Fibroblast of lung (primary cell): ENCODE results near the gene PCLAF. TPM values are rescaled to one million over a fixed set of nuclear protein-coding genes. Genes with fewer than 3 reads are reported as not detected.
"Not testable (repeated sequence)": the region's sequence is repeated elsewhere in the genome, so short reads cannot be mapped to it uniquely, and the experiment has no call there.

Source experiments
- DNase-seq, 2 donors: peaks; one replicate each; pipeline versions ENCODE4 v3.0.0 to v3.0.0-alpha.2; 2010; ENCODE audit warnings: low read depth in 2 of 2
- H2AFZ ChIP-seq: 2 replicates; pipeline ENCODE4 v1.5.1; 2012; ENCODE audit warnings: low read length, control low read depth, inconsistent platforms
- H3K27ac ChIP-seq: 2 replicates; pipeline ENCODE4 v1.5.1; 2011; ENCODE audit warnings: low read length, control low read depth; ENCODE audit not compliant: insufficient read depth
- H3K27me3 ChIP-seq: 2 replicates; pipeline ENCODE4 v1.5.1; 2011; ENCODE audit warnings: mild to moderate bottlenecking, low read length; ENCODE audit not compliant: control insufficient read depth, insufficient read depth
- H3K36me3 ChIP-seq: 2 replicates; pipeline ENCODE4 v1.5.1; 2011; ENCODE audit warnings: low read length; ENCODE audit not compliant: control insufficient read depth, insufficient read depth
- H3K4me1 ChIP-seq: 2 replicates; pipeline ENCODE4 v1.5.1; 2011; ENCODE audit warnings: low read length; ENCODE audit not compliant: control insufficient read depth, insufficient read depth; ENCODE audit errors: extremely low read depth
- H3K4me2 ChIP-seq: 2 replicates; pipeline ENCODE4 v1.5.1; 2011; ENCODE audit warnings: low read length, control low read depth; ENCODE audit not compliant: insufficient read depth; ENCODE audit errors: extremely low read depth
- H3K4me3 ChIP-seq, 4 experiments: fragments of 200-600 bp in 1 of 4; sonication (generic) in 1 of 4; replicated peaks in 1 of 4; 2 replicates each; pipeline ENCODE4 v1.5.1; 2011 to 2016; ENCODE audit warnings: low read length in 4 of 4, low read depth in 3 of 4, mild to moderate bottlenecking in 3 of 4, control low read depth in 2 of 4, inconsistent platforms in 1 of 4, mixed read lengths in 1 of 4; ENCODE audit not compliant: insufficient read depth in 1 of 4; ENCODE audit errors: control extremely low read depth in 1 of 4
- H3K79me2 ChIP-seq: 2 replicates; pipeline ENCODE4 v1.5.1; 2012; ENCODE audit warnings: mild to moderate bottlenecking, low read length, inconsistent platforms; ENCODE audit not compliant: control insufficient read depth, insufficient read depth
- H3K9ac ChIP-seq: 2 replicates; pipeline ENCODE4 v1.5.1; 2011; ENCODE audit warnings: mild to moderate bottlenecking, low read length, control low read depth; ENCODE audit not compliant: insufficient read depth
- H3K9me3 ChIP-seq: 2 replicates; pipeline ENCODE4 v1.5.1; 2012; ENCODE audit warnings: low read depth, low read length; ENCODE audit not compliant: control insufficient read depth, insufficient read depth
- H4K20me1 ChIP-seq: 2 replicates; pipeline ENCODE4 v1.5.1; 2011; ENCODE audit warnings: low read length; ENCODE audit not compliant: control insufficient read depth, insufficient read depth; ENCODE audit errors: extremely low read depth
- EZH2 ChIP-seq: IDR thresholded peaks from 2 replicates; pipeline ENCODE4 v1.5.1; 2012; ENCODE audit warnings: low read length, control low read depth, mild to moderate bottlenecking; ENCODE audit errors: missing control alignments
- polyA plus RNA-seq, 2 donors: library from polyadenylated mRNA; depleted of rRNA in 1 of 2; stranded (reverse) in 1 of 2; unstranded in 1 of 2; fragments of >200 nt; gene quantifications; 2 replicates each; pipeline ENCODE4 v1.2.1, GENCODE V29; 2011 to 2012; ENCODE audit warnings: missing spikeins in 1 of 2
- total RNA-seq: library from RNA; depleted of rRNA; stranded (reverse); fragments of >200 nt; gene quantifications from 2 replicates; pipeline ENCODE4 v1.2.1, GENCODE V29; 2014
- TF ChIP-seq, protein P1 (sequence below), 2 donors: IDR thresholded peaks in 1 of 2; conservative IDR thresholded peaks in 1 of 2; 1 replicate in 1 of 2; 2 replicates in 1 of 2; pipeline ENCODE4 v1.5.1; 2011 to 2012; ENCODE audit warnings: low read length in 2 of 2, control low read depth in 1 of 2, inconsistent platforms in 1 of 2, low read depth in 1 of 2, mild to moderate bottlenecking in 1 of 2

PCLAF gene
- total and polyA plus RNA-seq, 2 donors (not counting 1 experiment from before 2014, with no cell fraction given): 53.2 to 70.6 TPM

DNA sequence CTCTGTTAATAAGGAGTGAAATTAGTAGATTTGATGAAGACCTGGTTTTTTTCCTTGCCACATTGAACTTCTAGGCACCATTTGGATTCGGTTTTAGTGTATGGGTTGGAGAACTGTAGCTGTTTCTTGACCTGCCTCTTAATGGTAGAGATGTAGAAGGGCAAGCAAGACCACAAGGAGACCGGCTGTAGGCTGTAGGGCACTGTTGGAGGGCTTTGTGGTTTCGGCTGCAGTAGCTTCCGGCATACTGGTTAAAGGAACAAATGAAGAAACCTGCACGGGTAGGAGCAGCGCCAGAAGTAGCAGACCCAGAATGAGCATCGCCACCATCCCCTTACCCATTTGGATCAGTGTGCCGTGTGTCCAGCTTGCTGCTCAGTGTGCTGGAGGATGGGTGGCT lies 7.9 kb downstream of the PCLAF start:
- Histone ChIP-seq H3K4me3 (no peak overlapping the region), H3K27ac (no peak overlapping the region), H4K20me1 (no peaks in the 10 kb centered on the region), H3K36me3 (no peaks in the 10 kb centered on the region), H2AFZ (no peak overlapping the region), H3K27me3 (no peaks in the 10 kb centered on the region), H3K9ac (no peak overlapping the region), H3K4me1 (no peaks in the 10 kb centered on the region), H3K9me3 (no peaks in the 10 kb centered on the region), H3K79me2 (peaks cover 1% of the 10 kb centered on the region), H3K4me2 (no peak overlapping the region)
- no peak for DNase-seq
- no peak for TF ChIP-seq EZH2
- TF ChIP-seq, protein P1, sequence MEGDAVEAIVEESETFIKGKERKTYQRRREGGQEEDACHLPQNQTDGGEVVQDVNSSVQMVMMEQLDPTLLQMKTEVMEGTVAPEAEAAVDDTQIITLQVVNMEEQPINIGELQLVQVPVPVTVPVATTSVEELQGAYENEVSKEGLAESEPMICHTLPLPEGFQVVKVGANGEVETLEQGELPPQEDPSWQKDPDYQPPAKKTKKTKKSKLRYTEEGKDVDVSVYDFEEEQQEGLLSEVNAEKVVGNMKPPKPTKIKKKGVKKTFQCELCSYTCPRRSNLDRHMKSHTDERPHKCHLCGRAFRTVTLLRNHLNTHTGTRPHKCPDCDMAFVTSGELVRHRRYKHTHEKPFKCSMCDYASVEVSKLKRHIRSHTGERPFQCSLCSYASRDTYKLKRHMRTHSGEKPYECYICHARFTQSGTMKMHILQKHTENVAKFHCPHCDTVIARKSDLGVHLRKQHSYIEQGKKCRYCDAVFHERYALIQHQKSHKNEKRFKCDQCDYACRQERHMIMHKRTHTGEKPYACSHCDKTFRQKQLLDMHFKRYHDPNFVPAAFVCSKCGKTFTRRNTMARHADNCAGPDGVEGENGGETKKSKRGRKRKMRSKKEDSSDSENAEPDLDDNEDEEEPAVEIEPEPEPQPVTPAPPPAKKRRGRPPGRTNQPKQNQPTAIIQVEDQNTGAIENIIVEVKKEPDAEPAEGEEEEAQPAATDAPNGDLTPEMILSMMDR (conservative IDR thresholded peaks at IDR 0.05 in 1 of 2, IDR thresholded peaks at IDR 0.05 in 1 of 2; ENCODE audit: low read depth in 1 of 2, low read length in 2 of 2): no peak

DNA sequence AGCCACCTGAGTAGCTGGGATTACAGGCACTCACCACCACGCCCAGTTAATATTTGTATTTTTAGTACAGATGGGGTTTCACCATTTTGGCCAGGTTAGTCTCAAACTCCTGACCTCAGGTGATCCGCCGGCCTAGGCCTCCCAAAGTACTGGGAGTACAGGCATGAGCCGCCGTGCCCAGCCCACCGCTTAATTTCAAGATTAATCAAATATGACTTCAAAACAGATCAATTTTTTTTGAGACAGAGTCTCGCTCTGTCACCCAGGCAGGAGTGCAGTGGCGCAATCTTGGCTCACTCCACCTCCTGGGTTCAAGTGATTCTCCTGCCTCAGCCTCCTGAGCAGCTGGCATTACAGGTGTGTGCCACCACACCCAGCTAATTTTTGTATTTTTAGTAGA lies 9.9 kb downstream of the PCLAF start:
- not testable (repeated sequence) for H3K4me1 ChIP-seq, H3K79me2 ChIP-seq, H3K27ac ChIP-seq, H3K27me3 ChIP-seq, H3K36me3 ChIP-seq, H3K4me3 ChIP-seq, H2AFZ ChIP-seq, DNase-seq, H3K9ac ChIP-seq, H3K4me2 ChIP-seq, H3K9me3 ChIP-seq, H4K20me1 ChIP-seq

DNA sequence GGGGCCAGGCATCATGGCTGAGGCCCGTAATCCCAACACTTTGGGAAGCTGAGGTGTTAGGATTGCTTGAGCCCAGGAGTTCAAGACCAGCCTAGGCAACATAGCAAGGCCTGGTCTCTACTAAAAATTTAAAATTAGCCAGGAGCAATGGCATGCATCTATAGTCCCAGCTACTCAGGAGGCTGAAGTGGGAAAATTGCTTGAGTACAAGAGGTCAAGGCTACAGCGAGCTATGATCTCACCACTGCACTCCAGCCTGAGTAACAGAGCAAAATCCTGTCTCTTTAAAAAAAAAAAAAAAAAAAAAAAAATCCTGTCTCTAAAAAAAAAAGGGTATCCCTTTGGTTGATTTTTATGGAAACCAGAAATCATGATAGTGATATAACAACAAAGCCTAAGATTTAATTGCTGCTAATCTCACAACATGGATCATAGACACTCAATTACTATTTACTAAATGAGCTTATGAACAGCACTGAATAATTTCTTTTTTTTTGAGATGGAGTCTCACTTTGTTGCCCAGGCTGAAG lies 12.1 kb downstream of the PCLAF start:
- Histone ChIP-seq H4K20me1 (no peaks in the 10 kb centered on the region), H3K9me3 (no peaks in the 10 kb centered on the region), H3K4me3 (no peak overlapping the region), H3K4me1 (no peaks in the 10 kb centered on the region), H2AFZ (no peak overlapping the region), H3K4me2 (no peak overlapping the region), H3K36me3 (no peaks in the 10 kb centered on the region), H3K79me2 (peaks cover 1% of the 10 kb centered on the region), H3K9ac (no peak overlapping the region), H3K27me3 (no peaks in the 10 kb centered on the region), H3K27ac (no peak overlapping the region)
- TF ChIP-seq, protein P1 (conservative IDR thresholded peaks at IDR 0.05 in 1 of 2, IDR thresholded peaks at IDR 0.05 in 1 of 2; ENCODE audit: low read depth in 1 of 2, low read length in 2 of 2): no peak
- peak in 1 of 2 donors; percentile 32 for DNase-seq
